ENCODE data around the gene PRDM8.

PRDM8 gene

DNA sequence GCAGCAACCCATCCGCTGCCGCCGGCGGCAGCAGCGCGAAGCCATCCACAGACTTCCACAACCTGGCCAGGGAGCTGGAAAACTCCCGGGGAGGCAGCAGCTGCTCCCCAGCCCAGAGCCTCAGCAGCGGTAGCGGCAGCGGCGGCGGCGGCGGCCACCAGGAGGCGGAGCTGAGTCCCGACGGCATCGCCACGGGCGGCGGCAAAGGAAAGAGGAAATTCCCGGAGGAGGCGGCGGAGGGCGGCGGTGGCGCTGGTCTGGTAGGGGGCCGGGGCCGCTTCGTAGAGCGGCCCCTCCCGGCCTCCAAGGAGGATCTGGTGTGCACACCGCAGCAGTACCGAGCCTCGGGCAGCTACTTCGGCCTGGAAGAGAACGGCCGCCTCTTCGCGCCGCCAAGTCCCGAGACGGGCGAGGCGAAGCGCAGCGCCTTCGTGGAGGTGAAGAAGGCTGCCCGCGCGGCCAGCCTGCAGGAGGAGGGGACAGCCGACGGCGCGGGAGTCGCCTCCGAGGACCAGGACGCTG, 4.9 kb downstream of the PRDM8 start:
- peak; percentile 80 for DNase-seq

DNA sequence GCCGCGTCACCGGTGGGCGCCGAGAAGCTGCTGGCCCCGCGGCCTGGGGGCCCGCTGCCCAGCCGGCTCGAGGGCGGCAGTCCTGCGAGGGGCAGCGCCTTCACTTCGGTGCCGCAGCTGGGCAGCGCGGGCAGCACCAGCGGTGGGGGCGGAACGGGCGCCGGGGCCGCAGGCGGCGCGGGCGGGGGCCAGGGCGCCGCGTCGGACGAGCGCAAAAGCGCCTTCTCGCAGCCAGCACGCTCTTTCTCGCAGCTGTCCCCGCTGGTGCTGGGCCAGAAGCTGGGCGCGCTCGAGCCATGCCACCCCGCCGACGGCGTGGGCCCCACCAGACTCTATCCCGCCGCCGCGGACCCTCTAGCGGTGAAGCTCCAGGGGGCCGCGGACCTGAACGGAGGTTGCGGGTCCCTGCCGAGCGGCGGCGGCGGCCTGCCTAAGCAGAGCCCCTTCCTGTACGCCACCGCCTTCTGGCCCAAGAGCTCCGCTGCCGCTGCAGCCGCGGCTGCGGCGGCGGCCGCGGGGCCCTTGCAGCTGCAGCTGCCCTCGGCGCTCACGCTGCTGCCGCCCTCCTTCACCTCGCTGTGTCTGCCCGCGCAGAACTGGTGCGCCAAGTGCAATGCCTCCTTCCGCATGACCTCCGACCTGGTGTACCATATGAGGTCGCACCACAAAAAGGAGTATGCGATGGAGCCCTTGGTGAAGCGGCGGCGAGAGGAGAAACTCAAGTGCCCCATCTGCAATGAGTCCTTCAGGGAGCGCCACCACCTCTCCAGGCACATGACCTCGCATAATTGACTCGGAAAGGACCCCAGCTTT, 5.6 kb downstream of the PRDM8 start:
- peak; percentile 36 for DNase-seq

DNA sequence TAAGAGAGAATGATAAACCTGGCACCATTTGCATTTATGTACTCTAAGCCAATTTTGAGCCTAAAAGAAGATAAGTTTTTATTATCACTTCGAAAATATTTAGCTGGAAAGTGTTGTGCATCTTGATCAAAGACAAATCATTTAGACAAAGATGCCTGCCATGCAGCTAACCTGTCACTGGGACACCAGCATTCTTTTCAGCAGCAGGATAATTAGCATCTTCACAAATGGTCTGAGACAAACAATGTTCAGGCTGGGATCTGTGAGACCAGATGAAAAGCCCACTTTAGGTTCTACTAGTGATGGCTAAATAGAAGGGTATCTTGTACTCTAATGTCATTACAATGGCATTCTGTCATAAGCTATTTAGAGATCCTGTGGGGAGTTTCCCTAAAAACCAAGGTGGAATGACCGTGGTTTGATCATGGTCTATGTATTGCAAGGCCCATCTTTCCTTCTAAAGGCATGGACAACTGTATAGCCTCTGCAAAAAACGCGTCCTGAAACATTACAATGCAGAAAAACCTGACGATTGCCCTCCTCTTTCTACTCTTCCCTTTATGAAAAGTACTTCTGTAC, 7.2 kb downstream of the PRDM8 start:
- no peak for DNase-seq

DNA sequence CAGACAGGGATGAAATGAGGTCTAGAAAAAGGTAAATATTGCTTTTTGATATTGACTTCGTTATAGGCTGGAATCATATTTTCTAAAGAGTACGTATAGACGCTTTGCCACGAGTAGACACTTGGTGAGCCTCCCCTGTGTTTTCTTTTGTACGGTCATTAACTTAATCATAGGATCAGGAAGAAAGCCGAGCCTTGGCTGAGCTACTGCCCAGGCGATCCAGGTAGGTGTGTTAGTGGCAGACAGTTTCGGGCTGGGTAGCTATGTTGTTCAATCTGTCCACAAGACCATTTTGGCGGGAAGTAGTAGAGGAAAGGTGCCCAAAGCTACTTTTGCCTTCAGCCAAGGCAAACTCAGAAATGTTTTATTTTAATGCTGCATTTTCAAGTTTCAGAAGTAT, 8.8 kb downstream of the PRDM8 start:
- DNase-seq, result no peak

DNA sequence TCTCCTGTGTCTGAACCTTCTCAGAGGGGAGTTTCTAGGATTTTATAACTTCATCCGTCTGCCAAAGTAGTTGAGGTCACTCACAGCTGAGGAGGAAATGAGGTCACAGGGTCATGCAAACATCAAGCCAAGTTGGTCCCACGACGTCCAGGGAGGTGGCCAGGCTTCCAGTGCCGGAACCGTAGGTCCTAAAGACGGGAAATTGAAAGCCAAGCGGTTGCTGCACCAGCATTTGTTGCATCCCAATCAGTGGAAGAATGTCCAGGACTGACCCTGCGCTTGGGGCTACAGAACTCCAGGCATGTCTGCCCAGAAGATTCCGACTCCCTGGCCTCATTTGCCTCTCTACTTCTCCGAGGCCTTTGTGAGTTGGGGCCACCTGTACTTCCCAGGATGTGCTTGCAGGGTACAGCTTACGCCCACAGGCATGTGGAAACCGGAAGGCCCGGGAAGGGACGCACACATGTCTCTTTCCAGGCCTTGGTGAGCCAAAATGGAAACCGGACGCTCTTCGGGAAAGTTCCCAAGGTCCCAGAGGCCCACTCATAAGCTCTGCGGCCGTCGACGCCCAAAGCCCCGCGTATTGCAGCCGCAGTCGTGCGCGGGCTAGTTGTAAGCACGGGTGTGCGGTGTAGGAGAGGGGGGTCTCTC, 9.3 kb downstream of the PRDM8 start:
- DNase-seq, result no peak

DNA sequence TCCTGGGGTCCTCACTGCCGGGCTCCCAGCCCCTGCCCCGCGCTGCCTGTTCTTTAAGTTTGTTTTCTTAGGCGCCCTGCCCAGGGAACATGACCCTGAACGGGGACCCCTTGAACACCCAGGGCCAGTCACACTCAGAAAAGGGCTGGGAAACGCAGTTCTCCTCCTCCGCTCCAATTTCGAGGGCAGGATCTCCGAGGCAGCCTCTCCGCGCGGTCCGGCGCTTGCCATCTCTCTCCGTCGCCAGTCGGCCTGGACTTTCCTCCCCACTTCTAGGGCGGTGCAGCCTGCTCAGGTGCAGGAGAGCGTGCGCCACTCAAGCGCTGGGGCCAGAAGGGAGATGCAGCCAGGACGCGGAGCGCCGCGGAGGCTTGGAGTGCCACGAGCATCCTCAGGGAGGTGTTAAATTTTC, 9.9 kb downstream of the PRDM8 start:
- DNase-seq, result no peak

DNA sequence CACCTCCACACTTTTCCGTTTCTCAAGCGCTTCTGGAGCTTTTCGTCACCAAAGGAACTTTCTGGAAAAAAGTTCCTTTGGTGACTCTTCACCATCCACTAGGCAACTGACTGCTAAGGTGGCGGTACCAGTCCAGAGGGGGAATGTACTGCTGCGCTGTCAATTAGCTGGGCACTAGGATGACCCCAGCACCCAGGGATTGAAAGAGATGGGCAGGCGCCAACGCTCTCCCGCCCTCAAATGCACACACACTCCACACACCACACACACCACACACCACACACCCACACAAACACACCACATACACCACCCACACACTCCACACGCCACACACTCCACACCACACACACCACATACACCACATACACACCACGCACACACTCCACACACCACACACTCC, 10.4 kb downstream of the PRDM8 start:
- DNase-seq, result no peak

DNA sequence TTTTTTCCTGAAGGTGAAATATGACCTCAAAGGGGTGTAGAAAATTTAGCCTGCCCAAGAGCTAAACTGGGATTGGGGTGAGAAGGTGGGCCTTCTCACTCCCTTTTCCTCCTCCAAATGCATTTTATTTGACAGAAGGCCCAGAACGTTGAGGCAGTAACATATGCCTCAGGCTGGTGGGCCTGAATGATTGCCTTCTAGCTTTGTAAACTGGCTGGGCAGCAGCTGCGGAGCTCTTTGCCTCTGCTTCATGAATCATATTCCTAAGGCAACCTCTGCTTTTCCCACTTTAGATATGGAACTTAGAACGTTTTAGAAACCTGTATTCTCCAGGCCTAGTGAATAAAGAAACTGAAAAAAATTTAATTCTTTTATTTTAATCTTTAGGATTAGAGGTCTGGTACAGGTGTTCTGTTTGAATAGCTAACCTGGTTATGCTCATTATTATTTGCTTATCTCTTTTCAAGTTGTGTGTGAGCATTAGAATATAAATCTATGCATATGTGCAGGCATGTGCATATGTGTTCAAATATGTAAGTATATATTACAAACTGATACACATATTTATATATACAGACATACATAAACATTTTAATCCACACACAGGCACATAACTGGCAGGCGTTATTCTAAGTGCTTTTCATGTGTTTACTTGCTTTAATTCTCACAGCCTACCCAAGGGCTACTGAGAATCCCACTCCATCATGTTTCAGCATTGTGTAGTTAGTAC, 11.5 kb downstream of the PRDM8 start:
- no peak for DNase-seq

DNA sequence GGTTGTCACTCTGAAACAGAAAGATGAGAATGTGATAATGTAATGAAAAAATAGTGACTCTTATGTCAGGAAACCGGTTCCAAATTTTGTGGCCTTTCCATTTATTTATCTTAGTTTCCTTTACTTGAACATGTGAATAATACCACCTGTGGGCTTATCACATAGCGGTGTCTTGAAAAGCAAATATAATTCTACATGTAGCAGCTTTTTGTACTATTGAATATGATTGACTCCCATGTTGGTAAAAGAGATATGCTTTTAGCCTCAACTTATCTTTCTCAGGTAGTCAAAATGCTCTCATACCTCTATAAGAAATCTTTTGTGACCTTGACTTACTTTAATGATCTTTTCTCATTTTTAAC, 12.0 kb downstream of the PRDM8 start:
- DNase-seq, result no peak

DNA sequence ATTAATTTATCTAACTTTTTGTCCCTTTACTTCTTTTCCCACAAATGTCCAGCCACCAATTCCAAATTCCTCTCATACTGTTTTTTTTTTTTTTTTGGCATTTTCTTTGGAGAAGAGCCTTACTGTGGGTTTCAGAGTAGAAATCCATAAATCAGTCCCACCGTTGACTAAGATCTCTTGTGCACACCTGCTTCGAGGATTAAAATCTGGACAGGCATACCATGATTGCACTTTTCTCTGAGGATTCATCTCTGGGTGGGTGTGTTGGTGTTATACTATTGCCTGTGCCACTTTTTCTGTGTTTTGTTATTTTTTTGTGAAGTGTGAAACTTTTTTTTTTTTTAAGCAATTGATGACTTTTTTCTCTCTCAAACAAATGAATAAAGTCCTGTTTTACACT, 13.2 kb downstream of the PRDM8 start:
- no peak for DNase-seq

DNA sequence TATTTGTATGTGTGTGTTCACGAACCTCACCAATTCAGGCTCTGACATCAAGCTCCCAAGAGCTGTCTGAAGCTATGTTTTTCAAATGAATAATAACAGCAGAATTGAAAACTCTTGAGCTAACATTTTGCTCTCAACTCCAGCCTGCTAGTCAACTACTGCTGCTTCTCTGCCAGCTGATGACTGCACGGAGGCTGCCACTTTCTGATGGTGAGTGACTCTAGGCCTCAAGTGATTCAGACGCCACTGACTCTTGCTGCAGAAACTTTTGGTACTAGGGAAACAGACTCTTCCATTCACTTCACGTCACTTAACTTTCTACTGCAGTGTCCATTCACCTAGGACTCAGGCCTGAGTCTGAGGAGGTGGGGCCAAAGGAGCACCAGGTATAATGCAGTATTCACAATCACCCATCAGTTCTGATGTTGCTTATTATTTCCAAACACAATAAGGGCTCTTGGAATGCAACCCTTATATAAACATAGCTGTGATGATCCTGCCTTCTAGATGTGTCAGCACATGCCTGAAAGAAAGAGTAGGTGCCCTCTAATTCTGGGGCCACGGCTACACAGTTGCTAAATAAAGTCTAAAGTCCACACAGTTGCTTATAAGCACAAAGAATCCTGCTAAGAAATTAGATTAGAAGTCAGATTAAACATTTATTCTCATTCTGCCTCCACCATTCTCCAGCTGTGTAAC, 16.0 kb downstream of the PRDM8 start:
- DNase-seq, result no peak

DNA sequence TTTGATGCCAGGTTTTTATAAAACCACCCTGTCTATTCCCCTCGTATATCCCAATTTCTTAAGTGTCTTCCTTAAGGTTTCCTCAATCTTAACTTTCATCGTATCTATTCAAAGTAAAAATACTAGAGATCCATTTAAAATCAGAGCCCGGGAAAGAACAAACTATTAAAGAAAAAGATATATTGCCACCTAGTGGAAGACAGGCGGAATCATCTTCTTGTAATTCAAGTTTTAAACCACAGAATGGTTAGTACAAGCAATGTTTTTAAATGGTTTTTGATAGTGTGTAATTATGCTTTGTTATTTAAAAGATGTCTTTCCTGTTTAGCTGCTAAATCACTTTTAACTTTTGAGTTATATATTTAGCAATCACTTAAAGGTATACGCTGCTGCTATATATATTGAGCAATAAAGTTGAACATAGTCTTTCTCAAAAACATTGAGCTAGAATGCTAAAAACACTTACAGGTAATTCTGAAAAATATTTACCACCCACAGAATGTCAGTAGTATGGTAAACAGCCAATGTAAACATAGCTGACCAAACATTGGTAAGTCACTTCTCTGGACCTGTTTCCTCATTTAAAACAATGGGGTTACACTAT, 18.2 kb downstream of the PRDM8 start:
- no peak for DNase-seq

DNA sequence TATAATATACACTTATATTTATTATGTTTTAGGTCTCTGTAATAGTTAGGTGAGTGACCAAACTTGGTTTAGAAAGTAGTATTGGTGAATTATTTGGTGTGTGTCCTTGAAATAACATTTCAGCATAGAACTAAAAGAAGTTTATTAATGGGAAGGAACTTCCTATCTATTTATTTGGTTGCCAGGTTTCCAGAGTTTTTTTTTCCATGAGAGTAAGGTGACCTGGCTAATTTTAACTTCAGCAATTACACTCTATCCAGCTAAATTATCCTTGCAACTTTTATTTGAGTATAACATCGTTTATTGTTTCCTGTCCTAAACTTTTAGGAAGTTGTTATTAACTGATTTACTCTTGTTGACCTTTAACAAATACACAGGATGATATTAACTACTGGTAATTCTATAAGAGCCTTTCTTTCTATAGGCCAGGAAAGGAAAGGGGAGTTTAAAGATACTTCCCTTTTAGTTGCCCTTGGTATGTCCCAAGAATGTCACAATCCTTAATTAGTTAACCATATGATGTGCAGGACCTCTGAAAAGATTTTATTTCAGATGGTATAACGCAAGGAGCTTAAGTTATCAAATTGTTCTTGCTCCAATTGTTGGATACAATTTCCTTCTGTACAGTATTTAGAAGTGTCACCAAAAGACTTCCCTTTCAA, 18.9 kb downstream of the PRDM8 start:
- DNase-seq, result no peak

DNA sequence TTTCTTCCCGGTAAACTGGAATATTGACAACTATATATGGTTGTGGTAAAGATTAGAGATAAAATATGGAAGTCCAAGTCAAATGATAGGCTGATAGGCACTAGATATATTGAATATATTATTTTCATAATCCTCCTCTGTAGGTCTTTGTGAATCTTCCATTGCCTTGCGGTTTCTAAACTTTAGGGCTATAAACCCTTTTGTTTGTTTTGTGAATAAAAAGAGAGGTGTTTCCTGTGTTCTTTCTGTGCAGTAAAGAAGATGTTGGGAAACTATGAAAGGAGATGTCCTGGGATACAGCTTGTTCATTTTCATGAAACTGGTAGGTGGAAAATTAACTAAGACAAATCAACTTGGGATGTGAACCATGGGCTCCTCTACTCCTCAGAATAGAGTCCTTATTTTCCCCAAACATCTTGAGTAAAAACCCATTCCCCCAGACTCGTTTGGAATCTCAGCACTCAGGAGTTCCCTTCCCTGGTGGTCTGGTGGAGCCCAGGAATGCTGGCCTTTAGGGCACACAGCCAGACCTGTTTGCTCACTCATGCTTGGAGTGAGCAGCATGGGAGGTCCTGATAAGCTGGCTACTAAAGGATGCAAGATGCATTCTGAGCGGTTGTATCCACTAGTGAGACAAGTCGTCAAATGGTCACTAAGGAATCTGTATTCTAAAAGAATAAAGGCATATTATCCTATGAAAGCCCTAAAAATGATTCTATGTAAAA, 22.2 kb downstream of the PRDM8 start:
- DNase-seq, result no peak

DNA sequence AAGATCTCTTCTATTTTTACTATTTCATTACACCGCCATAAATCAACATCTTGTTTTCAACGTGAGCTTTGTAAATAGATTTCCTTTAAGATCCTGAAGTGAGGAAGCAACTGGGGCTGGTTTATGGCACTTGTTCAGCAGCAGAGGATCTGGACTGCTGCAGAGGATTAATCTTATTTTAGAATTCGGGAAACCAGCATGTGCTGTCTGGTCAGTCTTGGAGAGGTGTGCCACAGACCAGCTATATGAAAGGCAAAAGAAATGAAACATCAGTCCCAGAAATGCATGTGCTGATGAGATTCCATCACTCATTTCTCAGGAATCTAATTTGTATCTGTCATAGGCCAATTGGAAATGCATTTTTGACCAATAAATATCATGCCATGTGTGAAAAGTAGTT, 23.4 kb downstream of the PRDM8 start:
- no peak for DNase-seq

DNA sequence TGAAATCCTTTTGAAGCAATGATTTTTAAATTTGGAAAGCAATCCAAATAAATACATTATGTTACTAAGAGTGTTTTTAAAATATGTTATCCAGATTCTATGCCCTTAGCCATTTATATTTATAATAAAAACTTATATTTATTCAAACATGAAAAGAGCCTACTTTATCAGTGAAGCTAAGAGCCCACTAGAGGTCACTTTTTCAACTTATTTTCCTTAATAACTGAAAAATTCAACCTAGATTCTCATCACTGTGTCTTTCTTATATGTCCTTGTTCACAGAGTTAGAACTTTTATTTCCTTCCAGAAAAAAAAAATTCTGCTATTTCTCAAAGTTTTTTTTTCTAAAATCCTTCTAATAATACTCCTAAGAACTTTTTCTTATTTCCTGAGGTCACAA, 23.9 kb downstream of the PRDM8 start:
- no peak for DNase-seq

DNA sequence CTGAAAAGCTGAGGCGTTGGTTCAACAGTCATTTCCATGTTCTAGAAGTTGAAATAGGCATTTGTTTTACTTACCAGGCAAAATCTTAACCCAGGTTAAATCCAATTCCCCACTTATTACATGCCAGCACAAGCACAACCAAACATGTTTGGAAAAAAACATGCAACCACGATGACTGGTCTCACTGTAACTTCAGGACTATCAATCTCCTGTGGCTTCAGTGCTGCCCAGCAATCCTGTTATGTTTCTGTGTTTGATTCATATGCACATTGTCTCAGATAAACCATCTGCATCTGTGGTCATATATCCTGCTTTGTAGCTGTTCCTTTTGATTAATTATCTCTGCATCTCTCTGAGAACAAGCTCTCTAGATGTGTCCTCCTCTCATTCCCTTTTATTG, 28.3 kb downstream of the PRDM8 start:
- DNase-seq, result no peak

DNA sequence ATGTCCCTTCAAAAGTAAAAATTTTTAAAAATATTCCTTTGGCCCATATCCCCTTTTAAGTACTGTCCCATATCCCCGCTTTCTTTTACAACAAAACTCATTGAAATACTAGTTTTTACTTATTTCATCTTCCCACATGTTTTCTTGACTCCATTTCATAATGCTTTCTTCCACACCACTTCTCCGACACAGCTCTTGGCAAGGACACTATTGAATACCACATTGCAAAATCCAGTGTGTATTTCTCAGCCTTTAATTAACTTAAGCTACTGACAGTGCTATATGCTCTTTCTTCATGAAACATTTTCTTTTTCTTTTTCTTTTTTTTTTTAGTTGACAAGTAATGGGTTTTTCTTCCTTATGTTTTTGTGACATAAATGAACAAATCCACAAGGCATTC, 28.8 kb downstream of the PRDM8 start:
- no peak for DNase-seq

DNA sequence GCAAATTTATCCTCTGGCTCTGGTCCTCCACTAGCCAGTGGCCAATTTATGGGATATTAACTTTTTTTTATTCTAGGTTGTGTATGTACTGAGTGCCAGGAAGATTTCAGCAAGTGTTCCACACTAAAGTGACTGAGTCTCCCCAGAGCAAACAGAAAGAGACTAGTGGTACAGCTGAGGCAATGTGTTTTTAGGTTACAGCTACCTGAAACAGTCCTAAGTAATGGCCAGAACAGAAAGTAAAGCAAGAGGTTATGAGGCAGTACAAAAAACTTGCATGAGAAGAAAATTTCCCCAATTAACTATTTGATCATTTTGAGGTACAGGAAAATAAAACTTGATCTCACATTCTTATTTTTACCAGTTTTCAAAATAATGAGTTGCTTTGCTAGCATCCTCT, 31.2 kb downstream of the PRDM8 start:
- no peak for DNase-seq

DNA sequence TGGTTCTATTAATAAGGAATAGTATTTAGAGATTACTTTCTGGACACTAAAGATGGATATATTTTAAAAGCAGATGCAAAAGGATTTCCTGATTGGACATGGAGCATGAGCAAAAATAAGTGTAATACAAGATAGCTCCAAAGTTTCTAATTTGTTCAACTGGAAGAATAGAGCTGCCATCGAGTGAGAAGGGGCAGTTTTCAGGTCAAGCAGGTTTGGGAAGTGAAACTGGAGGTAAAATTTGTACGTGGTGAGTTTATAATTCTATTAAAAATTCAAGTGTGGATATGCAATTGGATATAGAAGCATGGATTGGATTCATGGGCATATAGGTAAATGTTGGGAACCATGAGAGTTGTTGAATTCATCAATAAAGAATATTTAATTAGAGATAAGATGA, 31.8 kb downstream of the PRDM8 start:
- no peak for DNase-seq

DNA sequence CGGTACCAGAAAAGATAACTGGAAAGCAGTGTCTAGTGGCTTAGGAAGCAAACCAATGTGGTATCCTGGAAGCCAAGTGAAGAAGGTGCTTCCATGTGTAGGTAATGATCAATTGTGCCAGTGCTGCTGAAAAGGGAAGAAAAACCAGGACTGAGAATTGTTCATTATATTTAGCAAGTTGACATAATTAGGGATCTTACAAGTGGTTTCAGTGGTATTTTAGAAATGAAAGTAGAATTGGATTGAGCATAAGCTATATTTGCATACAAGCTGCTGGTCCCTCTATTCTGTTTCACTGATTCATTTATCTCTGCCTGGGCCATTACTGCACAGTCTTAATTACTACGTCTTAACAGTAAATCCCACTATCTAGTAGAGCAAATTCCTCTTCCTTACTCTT, 32.3 kb downstream of the PRDM8 start:
- no peak for DNase-seq

All from T1000 (cell line).